GM13976 (cell line): Measurements from ENCODE around the gene FN1.

Source experiments
- DNase-seq: peaks from one replicate; pipeline ENCODE4 v3.0.0; 2012; ENCODE audit warnings: low spot score
- CTCF ChIP-seq: IDR thresholded peaks from 2 replicates; pipeline ENCODE4 v1.5.1; 2012; ENCODE audit warnings: borderline replicate concordance, mild to moderate bottlenecking; ENCODE audit not compliant: insufficient read depth; ENCODE audit errors: extremely low read depth, missing control alignments, control extremely low read depth
- in situ Hi-C: fragments of 300-500 bp; cut with MboI; formaldehyde crosslinking; loops from one replicate; pipeline ENCODE4 v1.12.0; 2022; ENCODE audit warnings: low sequenced_read_pairs, mixed read lengths, inconsistent platforms; ENCODE audit not compliant: unreplicated experiment

FN1 gene

GRCh38 chr2:215407590-215408264, 28.1 kb downstream of the FN1 start:
- in situ Hi-C loops = no loop called here
- DNase-seq = no peak
- TF ChIP-seq CTCF = no peak

GRCh38 chr2:215407061-215407460, 28.8 kb downstream of the FN1 start:
- no peak for DNase-seq
- in situ Hi-C loops = no loop called here

GRCh38 chr2:215405722-215406581, 29.9 kb downstream of the FN1 start:
- in situ Hi-C loops = no loop called here
- TF ChIP-seq CTCF = no peak
- DNase-seq = no peak

More at GRCh38 chr2:215407061-215407460, 28.8 kb downstream of the FN1 start:
- no peak for TF ChIP-seq CTCF

GRCh38 chr2:215404348-215405012, 31.4 kb downstream of the FN1 start:
- TF ChIP-seq CTCF = no peak
- no peak for DNase-seq
- in situ Hi-C loops = no loop called here

GRCh38 chr2:215403441-215404347, 32.2 kb downstream of the FN1 start:
- no peak for DNase-seq
- no peak for TF ChIP-seq CTCF
- in situ Hi-C loops = no loop called here
